Limb (tissue), 2 donors: Measurements from ENCODE around the gene EIF2S2.

Source experiments
- DNase-seq, 2 donors: peaks; one replicate each; pipeline ENCODE4 v3.0.0-alpha.2; 2016; ENCODE audit errors: extremely low spot score in 2 of 2

EIF2S2 gene

DNA sequence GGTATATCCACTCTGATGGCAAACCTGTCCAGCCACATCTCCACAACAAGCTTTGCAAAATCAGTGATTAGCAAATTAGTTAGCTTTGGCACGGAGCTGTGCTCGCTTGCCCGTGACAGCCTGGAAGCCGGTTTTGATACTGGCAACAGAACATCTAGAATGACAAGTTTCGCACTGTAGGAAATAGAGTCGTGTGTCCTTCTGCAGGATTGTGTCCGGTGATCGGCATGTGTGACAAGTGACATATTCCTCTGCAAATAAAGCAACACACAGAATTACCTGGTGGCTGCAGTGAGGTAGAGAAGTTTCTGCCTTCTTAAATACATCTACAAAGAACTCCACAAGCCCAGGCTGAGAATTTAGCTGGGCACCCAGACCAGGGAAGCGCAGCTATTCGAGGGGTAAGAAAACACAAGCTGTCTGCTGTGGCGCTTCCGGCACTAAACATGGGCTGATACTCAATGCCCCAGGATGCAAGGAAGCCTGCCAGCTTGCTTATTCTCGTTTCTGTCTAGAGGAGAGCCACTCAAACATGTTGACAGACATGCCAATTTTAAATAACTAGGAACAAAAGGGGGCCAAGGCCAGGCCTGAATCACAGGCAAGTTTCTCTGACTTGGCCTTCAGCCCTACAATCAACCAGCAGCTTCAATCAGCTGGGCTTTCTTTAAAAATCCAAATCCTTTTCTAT lies 22.2 kb downstream of the EIF2S2 start:
- DNase-seq: no peak

DNA sequence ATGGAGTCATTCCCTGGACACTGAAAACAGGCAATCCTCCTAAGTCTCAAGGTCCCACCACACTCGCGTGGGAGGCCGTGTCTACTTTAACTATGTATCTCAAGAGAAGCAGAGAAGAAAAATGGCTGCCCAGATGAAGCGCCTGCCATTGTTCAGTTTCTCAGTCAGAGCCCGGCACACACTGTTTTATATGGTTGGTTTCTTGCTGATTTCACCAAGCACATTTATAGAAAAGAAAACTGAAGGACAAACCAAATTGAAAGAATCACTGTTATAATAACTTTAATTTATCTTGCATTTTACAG lies 22.9 kb downstream of the EIF2S2 start:
- DNase-seq: no peak

DNA sequence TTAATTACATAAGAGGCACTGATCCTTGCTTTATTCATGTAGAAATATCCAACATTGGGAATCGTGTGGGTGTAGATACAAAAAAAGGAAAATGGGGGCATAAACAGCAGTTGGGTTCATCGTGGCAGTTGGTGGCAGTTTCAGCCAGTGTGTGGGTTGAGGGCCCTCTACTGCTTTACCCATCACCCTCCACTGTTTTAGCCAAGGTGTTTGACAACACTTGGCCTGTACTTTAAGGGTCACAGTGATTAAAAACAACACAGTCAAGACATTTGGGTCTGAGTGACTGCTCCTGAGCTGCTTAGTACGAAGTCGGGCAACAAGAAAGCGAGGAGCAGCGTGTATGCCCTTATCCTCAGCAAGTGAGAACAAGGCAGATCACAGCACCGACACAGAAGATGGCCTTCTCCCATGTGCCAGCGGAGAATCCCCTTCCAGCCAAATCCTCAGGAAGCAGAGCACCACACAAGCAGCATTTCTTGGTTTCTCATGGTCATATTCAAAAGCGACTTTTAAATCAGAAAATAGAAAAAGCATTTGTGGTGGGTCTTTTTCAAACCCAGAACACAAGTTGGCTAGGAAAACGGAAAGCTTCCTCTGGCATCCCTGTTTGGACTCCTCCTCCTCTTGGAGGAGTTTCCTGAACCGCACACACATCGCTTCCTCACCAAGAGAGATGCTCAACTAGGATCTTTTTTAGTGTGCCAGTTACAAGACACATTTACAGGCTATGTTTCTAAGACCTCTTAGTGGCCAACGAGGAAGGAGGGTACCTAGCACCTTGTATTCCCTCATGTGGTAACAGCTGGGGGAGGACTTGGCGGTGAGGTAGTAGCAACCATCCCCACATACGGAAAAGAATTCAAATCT lies 23.5 kb downstream of the EIF2S2 start:
- no peak for DNase-seq

DNA sequence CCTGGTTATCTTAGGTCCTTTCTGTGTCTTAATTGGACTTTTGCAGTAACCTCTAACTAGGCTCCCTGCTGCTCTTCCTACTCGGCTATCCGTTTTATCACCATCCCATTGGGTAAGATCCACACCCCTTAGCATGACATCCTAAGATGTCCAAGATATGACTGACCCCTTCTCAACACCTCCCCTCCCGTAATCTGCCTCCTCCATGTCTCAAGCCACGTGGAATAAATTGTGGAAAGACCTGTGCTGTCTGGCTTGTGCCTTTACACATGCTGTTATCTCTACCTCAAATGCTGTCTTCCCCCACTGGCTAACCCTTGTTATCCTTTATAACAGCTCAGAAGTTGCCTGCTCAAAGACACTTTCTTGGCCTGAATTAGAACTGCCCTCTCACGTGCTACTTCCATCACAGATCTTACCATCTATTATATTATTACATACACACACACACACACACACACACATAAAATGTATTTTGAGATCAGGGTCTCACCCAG lies 26.5 kb downstream of the EIF2S2 start:
- no peak for DNase-seq

DNA sequence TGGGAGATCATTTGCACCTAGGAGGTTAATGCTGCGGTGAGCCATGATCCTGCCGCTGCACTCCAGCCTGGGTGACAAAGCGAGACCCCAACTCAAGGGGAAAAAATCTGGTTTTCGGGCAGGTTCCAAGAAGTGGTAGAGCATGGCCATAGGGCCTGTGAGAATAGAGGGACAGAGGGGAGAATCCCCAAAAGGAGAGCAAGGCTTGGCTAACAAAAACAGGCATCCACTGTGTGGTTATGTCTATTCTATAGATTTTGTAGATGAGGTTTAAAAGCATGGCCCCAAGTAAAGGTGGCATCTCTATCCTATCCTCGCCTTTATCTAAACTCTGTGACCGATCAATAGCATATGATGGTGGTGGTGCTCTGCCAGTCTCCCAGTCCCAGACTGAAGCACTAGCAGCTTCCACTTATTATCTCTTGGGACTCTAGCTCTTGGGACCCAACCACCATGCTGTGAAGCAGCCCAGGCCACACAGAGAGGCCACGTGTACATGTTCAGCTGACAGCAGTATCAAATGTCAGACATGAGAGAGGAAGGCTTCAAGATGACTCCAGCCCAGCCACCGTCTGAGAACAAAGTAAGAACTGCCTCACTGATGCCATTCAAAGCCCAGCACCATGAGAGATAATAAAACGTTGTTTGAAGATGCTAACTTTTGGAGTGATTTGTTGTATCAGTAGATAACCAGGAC lies 27.7 kb downstream of the EIF2S2 start:
- no peak for DNase-seq

DNA sequence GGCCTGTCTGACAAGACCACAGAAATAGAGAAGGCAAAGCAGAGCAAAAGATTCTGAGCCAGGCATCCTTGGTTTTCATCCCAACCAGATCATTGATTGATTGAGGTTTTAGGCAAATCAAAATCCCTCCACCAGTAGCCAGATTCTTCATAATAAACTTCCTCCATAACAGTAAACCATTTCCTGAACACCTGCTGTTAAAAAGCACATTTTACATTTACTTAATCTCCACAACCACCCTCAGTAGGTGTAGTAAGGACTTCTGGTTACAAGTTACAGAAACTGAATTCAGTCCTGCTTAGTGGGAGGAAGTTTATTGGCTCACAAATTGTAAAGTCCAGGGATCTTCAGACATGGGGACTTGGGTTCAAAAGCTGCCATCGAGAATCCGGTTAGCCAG lies 28.3 kb downstream of the EIF2S2 start:
- DNase-seq: no peak

DNA sequence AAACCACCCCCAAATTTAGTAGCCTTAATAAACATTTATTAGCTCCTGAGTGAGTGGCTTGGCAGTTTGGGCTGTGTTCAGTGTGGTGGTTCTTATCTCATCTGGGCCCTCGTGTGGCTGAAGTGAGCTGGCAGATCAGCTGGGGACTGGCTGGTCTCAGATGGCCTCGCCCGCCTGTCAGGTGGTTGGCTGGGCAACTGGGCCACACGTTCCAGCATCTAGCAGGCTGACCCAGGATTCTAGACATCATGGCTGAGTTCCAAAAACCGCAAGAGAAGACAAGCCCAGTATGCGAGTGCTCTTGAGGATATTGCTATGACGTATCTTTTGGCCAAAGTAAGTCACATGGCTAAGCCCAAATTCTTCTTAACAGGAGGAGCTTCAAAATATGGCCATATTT lies 28.9 kb downstream of the EIF2S2 start:
- DNase-seq: peak in 1 of 2 donors; percentile 5

DNA sequence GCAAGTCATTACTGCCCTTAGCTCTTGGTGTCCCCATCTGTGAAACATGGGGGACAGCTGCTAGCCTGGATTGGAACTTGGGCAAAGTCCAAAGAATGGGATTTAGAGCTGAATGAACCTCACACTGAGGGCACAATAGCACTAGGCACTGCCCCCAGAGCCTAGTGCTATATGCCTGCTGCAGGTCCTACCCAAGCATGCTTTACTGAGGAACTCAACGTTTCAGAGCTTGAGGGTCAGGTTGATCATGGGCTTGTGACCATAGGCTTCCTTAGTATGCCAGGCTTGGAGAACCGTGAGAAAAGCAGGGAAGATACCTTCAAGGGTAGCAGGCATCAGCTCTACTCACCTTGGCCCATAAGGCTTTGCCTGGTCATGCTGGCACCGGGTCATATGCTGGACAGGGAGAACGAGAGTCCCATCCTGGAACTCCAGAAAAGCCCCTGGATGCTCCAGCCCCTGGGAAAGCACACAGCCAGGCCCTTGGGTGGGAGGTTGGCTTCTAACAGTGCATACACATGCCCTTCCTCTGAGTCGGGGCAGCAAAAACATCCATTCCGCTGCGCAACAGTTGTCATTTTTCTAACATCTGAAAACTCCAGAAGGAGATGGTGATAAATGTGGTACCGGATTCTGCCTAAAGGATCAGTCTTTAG lies 29.7 kb downstream of the EIF2S2 start:
- DNase-seq: no peak

DNA sequence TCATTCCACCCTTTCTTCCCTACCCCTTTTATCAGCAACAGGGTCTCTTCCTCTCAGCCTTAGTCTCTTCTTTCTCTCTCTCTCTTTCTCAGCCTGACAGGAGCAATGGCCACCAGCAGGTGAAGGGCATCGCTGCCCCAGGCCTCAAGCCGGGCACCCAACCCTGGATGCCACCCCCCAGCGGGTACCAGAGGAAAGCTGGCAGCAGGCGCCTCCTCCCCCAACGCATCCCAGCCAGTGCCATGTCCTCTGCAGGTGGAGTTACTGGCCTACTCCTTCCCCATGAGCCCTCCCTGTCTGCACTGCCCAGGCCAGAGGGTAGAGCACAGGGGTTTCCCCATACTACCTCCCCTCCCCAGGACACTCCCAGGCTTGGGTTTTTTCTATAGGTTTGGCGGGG lies 32.2 kb downstream of the EIF2S2 start:
- DNase-seq: no peak

DNA sequence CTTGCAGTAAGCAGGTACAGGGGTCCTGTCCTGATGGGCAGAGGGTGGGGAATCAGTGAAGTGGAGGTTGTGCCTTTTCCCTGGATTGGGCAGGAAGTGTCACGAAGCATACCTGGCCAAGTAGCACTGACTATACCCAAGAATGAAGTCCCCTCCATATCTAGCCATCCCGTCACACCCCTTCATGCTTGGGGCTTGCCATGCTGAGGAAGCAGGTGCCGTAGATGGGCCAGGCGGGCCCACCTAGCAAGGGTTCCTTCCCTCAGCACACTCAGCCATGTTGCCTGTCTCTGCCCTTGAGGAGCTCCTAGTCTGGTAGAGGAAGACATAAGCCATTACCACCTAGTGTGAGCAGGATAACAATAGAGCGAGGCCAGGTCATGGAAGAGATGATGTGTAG lies 33.5 kb downstream of the EIF2S2 start:
- no peak for DNase-seq

DNA sequence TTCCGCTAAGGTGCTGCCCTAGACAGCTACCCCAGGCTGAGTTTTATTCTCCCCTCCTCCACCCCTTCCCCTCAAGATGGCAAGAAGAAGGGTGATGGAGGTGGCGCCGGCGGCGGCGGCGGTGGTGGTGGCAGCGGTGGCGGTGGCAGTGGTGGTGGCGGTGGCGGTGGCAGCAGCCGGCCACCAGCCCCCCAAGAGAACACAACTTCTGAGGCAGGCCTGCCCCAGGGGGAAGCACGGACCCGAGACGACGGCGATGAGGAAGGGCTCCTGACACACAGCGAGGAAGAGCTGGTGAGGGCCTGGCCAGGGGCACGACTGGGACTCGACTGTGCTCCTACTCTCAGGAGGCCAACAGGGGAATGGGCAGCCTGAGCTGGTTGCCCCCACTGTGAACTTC lies 35.1 kb downstream of the EIF2S2 start:
- DNase-seq: no peak

DNA sequence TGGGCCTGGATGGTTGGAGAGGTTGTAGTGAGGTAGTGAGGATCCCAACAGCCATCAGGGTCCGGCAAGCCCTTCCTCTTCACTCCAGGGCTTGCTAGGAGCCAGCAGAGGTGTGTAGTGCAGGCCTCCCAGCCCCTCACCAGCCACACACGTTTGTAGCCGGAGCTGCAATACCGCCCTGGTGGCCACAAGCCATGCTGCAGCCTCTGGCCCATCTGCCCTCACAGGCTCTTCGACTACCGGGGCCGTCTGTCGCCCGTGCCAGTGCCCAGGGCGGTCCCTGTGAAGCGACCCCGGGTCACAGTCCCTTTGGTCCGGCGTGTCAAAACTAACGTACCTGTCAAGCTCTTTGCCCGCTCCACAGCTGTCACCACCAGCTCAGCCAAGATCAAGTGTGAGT lies 36.4 kb downstream of the EIF2S2 start:
- DNase-seq: no peak

DNA sequence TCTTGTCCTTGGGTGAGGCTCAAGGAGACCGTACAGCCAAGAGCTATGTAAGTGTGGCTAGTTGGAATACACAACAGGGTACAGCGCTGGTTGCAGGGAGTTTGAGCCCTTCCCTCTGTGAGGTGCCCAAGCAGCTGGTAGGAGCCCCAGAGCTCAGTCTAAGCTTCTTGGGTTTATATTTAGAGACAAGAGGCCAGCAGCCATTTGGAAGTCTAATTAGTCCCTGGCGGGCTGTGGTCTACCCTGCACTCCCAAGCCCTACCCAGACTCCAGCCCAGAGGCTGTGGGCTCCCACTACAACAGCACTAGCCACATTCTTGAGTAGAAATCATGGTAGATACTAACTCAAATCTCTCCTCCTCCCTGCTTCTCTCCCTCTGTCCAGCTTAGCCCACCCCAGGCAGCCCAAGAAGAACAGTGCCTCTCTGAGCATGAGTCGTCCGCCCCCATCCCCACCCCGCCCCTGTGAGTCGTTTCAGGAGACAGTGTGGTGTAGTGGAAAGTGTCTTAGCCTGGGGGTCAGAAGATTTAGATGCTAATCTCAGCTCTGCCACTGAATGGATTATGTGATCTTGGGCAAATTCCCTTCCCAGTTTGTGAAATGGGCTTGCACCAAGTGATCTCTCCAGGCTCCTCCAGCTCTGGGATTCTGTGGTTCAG lies 37.8 kb downstream of the EIF2S2 start:
- no peak for DNase-seq

DNA sequence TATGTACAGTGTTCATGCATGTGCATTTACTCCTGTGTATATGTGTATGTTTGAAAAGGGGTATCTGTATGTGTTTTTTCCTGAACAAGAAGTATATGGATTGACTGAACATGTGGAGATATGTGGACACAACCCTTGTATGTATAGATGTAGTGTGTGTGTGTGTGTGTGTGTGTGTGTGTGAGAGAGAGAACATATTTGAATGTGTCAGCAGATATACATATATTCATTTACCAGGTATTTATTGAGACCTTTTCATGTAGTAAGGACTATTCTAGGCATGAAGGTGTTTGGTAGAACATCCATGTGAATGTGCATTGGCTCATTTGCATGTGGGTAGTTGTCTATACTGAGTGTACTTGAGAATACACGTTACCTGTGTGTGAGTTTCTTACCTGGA lies 39.3 kb downstream of the EIF2S2 start:
- DNase-seq: no peak

DNA sequence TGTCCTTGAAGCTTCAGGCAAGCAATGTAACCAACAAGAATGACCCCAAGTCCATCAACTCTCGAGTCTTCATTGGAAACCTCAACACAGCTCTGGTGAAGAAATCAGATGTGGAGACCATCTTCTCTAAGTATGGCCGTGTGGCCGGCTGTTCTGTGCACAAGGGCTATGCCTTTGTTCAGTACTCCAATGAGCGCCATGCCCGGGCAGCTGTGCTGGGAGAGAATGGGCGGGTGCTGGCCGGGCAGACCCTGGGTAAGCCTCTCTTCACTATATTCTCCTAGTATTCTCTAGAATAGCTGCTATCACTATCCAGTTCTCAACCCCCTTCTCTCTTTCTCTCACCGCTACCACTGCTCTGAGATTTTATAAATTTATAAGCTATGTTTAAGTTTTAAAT lies 40.0 kb downstream of the EIF2S2 start:
- DNase-seq: no peak

DNA sequence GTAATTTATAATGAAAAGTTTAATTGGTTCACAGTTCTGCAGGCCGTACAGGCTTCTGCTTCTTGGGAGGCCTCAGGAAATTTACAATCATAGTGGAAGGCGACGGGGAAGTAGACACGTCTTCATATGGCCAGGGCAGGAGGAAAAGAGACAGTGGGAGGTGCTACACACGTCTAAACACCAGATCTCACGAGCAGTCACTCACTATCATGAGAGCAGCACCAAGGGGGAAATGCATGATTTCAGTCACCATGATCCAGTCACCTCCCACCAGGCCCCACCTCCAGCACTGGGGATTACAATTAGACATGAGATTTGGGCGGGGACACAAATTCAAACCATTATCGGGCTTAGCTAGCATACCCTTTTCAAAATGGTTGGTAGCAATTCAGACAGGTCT lies 41.2 kb downstream of the EIF2S2 start:
- no peak for DNase-seq

DNA sequence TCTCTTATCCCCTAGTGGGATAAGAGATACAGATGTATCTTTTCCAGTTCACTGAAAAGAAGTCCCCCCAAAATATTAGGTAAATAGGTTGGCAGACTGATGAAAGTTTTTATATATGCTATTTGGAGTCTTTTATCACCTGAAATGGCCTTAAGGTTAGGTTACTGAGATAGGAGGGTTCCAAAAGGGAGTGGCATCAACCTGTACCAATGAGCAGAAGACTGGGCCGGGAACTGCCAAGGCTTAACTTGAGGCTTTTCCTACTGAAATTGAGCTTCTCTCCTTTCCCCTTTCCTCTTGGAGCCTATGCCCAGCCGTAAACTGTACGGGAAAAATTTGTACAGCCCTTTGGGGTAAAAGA lies 42.0 kb downstream of the EIF2S2 start:
- DNase-seq: no peak

DNA sequence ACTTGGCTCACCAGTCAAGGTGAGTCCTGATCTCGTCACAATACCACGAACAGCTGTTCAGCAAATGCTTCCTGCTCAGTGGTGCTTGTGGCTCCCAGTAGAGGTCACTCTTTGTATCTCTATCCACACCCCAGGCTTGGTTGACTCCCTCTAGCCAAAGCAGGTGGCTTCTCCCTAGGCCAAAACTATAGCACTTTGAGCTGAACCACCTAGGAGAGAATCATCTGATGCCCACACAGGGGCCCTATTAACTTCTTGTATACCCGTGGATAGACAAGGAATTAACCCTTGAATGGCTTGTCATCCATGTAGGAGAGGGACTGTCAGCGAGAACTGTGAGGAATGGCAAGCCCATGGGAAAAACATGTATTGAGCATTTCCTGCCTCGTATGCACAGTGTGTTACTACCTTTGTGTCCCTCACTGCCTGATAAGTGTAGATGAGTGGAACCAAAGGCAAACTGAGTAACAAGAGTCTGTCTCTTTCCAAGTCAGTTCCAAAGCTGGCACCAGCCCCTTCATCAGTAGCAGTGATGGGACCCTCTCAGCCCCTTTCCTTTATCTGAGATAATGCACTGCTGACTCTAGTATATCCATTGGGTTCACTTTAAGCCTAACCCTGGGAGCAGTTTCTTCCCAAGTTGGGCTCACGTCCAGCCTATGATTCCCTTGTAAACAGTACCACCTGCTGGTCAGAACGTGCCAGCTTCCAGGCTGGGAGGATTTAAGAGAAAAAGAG lies 42.5 kb downstream of the EIF2S2 start:
- DNase-seq: peak; percentile 79 to 85

DNA sequence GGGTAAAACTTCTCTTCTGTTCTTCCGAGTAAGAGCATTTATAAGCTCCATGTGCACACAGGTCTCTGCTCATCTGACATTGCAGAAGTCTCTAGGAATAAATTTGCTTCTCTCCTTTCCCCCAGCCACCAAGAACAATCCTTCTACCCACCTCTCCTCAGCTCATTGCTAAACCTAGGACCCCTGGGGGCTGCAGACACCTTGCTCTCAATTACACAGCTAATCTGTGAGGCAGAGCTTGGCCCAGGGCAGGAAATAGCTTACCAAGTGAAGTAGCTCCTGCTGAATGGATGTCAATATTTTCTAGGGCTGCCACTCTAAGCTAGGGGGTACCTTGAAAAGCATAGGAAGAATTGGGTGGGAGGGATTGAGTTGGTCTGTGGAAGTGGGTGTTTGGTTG lies 44.0 kb downstream of the EIF2S2 start:
- no peak for DNase-seq

DNA sequence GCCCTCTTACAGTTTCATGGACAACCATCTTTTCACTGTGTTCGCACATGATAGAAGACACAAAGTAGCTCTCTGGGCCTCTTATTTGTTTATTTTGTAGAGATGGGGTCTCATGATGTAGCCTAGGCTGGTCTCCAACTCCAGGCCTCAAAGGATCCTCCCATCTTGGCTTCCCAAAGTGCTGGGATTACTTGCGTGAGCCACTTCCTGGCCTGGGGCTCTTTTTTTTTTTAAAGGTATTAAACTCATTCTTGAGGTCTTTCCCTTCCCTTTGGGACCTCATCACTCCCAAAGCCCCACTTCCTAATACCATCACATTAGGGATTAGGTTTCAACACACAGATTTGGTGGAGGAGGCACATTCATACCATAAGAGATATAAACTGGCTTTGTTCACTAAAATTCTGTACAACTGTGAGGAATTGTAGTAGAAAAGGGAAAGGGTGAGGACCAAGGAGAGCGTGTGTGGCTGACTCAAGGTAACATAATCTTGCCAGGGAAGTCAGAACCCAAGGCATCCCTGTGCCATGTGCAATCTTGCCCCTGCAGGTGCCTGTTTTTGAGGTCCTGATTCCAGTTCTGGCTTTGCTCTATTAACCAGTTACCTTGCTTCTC lies 45.5 kb downstream of the EIF2S2 start:
- no peak for DNase-seq
